Stimulated activated effector memory CD8-positive, alpha-beta T cell treated with anti-CD3 and anti-CD28 coated beads, Interleukin-12 subunit alpha, Interleukin-12 subunit beta, amount 100 ng/mL, for 72 hours (primary cell): ENCODE data around the gene CFAP54.
A peak's percentile ranks its signal among the peaks of the same experiment; 100 is the strongest.

Experiments used
- ATAC-seq: fragments of 150-1000 bp; cut with Tn5 transposase; 2 replicates; pipeline ENCODE4 v1.10.0; 2021
- DNase-seq, 2 donors: peaks; one replicate each; pipeline ENCODE4 v3.0.0; 2021 to 2022; ENCODE audit warnings: low spot score in 2 of 2
- H3K27ac Mint-ChIP-seq: one replicate; pipeline ENCODE4 v1.8.0; 2022; ENCODE audit warnings: mild to moderate bottlenecking, mixed read lengths
- H3K36me3 Mint-ChIP-seq: one replicate; pipeline ENCODE4 v1.8.0; 2022; ENCODE audit warnings: mild to moderate bottlenecking, mixed read lengths
- H3K4me1 Mint-ChIP-seq: one replicate; pipeline ENCODE4 v1.8.0; 2022; ENCODE audit warnings: mixed read lengths
- H3K4me3 Mint-ChIP-seq: one replicate; pipeline ENCODE4 v1.8.0; 2022; ENCODE audit warnings: mild to moderate bottlenecking, mixed read lengths
- H3K9me3 Mint-ChIP-seq: one replicate; pipeline ENCODE4 v1.8.0; 2022; ENCODE audit warnings: mixed read lengths

CFAP54 gene

GRCh38 chr12:96824074-96824837 lies 334.9 kb downstream of the CFAP54 start:
- H3K4me1 Mint-ChIP-seq = no peaks in the 10 kb centered on the region
- no peak overlapping the region for H3K27ac Mint-ChIP-seq
- no peak for DNase-seq
- no peak overlapping the region for H3K4me3 Mint-ChIP-seq
- ATAC-seq = peak; percentile 58
- peaks cover 2% of the 10 kb centered on the region for H3K9me3 Mint-ChIP-seq
- no peaks in the 10 kb centered on the region for H3K36me3 Mint-ChIP-seq

- Mint-ChIP-seq H3K4me3 (no peak overlapping the region), H3K4me1 (no peaks in the 10 kb centered on the region), H3K9me3 (no peaks in the 10 kb centered on the region), H3K27ac (no peak overlapping the region), H3K36me3 (no peaks in the 10 kb centered on the region)
- no peak for DNase-seq
- no peak for ATAC-seq
These were observed 335.5 kb downstream of the CFAP54 start for GRCh38 chr12:96824838-96825236.

- H3K4me3 Mint-ChIP-seq = no peak overlapping the region
- ATAC-seq = peak; percentile 77
- DNase-seq = no peak
- no peak overlapping the region for H3K27ac Mint-ChIP-seq
- no peaks in the 10 kb centered on the region for H3K4me1 Mint-ChIP-seq
- no peaks in the 10 kb centered on the region for H3K9me3 Mint-ChIP-seq
- no peaks in the 10 kb centered on the region for H3K36me3 Mint-ChIP-seq
These were observed 338.9 kb downstream of the CFAP54 start for GRCh38 chr12:96828169-96828789.

- no peak overlapping the region for H3K4me3 Mint-ChIP-seq
- no peak overlapping the region for H3K27ac Mint-ChIP-seq
- ATAC-seq (no peak), DNase-seq (no peak)
- no peaks in the 10 kb centered on the region for H3K9me3 Mint-ChIP-seq
- H3K4me1 Mint-ChIP-seq = no peaks in the 10 kb centered on the region
- no peaks in the 10 kb centered on the region for H3K36me3 Mint-ChIP-seq
These were observed 340.0 kb downstream of the CFAP54 start for GRCh38 chr12:96829354-96829753.

GRCh38 chr12:96831346-96831745 lies 342.0 kb downstream of the CFAP54 start:
- no peaks in the 10 kb centered on the region for H3K36me3 Mint-ChIP-seq
- no peaks in the 10 kb centered on the region for H3K9me3 Mint-ChIP-seq
- H3K4me1 Mint-ChIP-seq = no peaks in the 10 kb centered on the region
- H3K4me3 Mint-ChIP-seq = no peak overlapping the region
- H3K27ac Mint-ChIP-seq = no peak overlapping the region
- ATAC-seq = no peak
- no peak for DNase-seq

- Mint-ChIP-seq H3K36me3 (no peaks in the 10 kb centered on the region), H3K4me3 (no peak overlapping the region), H3K4me1 (no peaks in the 10 kb centered on the region), H3K27ac (no peak overlapping the region), H3K9me3 (no peaks in the 10 kb centered on the region)
- DNase-seq = no peak
- no peak for ATAC-seq
These were observed 356.9 kb downstream of the CFAP54 start for GRCh38 chr12:96846293-96846692.

- no peaks in the 10 kb centered on the region for H3K9me3 Mint-ChIP-seq
- DNase-seq (no peak), ATAC-seq (no peak)
- no peaks in the 10 kb centered on the region for H3K36me3 Mint-ChIP-seq
- no peaks in the 10 kb centered on the region for H3K4me1 Mint-ChIP-seq
- no peak overlapping the region for H3K4me3 Mint-ChIP-seq
- H3K27ac Mint-ChIP-seq = no peak overlapping the region
These were observed 361.3 kb downstream of the CFAP54 start for GRCh38 chr12:96850676-96851075.

- Mint-ChIP-seq H3K4me1 (no peaks in the 10 kb centered on the region), H3K4me3 (no peak overlapping the region), H3K36me3 (no peaks in the 10 kb centered on the region), H3K9me3 (peaks cover 5% of the 10 kb centered on the region), H3K27ac (no peak overlapping the region)
- ATAC-seq (no peak), DNase-seq (no peak)
These were observed 368.8 kb downstream of the CFAP54 start for GRCh38 chr12:96858162-96858561.

GRCh38 chr12:96861656-96862055 lies 372.3 kb downstream of the CFAP54 start:
- no peaks in the 10 kb centered on the region for H3K4me1 Mint-ChIP-seq
- H3K9me3 Mint-ChIP-seq = peaks cover 4% of the 10 kb centered on the region
- H3K27ac Mint-ChIP-seq = no peak overlapping the region
- H3K36me3 Mint-ChIP-seq = no peaks in the 10 kb centered on the region
- no peak for DNase-seq
- H3K4me3 Mint-ChIP-seq = no peak overlapping the region
- no peak for ATAC-seq

- no peaks in the 10 kb centered on the region for H3K36me3 Mint-ChIP-seq
- no peak overlapping the region for H3K27ac Mint-ChIP-seq
- H3K4me3 Mint-ChIP-seq = no peak overlapping the region
- peaks cover 2% of the 10 kb centered on the region for H3K9me3 Mint-ChIP-seq
- ATAC-seq (no peak), DNase-seq (no peak)
- no peaks in the 10 kb centered on the region for H3K4me1 Mint-ChIP-seq
These were observed 372.9 kb downstream of the CFAP54 start for GRCh38 chr12:96862326-96862725.

- H3K4me1 Mint-ChIP-seq = no peaks in the 10 kb centered on the region
- H3K9me3 Mint-ChIP-seq = no peaks in the 10 kb centered on the region
- no peaks in the 10 kb centered on the region for H3K36me3 Mint-ChIP-seq
- H3K27ac Mint-ChIP-seq = no peak overlapping the region
- no peak overlapping the region for H3K4me3 Mint-ChIP-seq
- ATAC-seq (no peak), DNase-seq (no peak)
These were observed 375.0 kb downstream of the CFAP54 start for GRCh38 chr12:96864335-96864734.

GRCh38 chr12:96866801-96867590 lies 377.6 kb downstream of the CFAP54 start:
- ATAC-seq = no peak
- Mint-ChIP-seq H3K36me3 (no peaks in the 10 kb centered on the region), H3K4me3 (no peak overlapping the region), H3K4me1 (no peaks in the 10 kb centered on the region), H3K9me3 (no peaks in the 10 kb centered on the region), H3K27ac (no peak overlapping the region)
- no peak for DNase-seq

- ATAC-seq = no peak
- Mint-ChIP-seq H3K4me3 (no peak overlapping the region), H3K27ac (no peak overlapping the region), H3K9me3 (no peaks in the 10 kb centered on the region), H3K4me1 (no peaks in the 10 kb centered on the region), H3K36me3 (no peaks in the 10 kb centered on the region)
- no peak for DNase-seq
These were observed 381.6 kb downstream of the CFAP54 start for GRCh38 chr12:96870946-96871345.

GRCh38 chr12:96872961-96873360 lies 383.6 kb downstream of the CFAP54 start:
- ATAC-seq = no peak
- no peaks in the 10 kb centered on the region for H3K4me1 Mint-ChIP-seq
- H3K9me3 Mint-ChIP-seq = no peaks in the 10 kb centered on the region
- no peak for DNase-seq
- no peak overlapping the region for H3K4me3 Mint-ChIP-seq
- no peak overlapping the region for H3K27ac Mint-ChIP-seq
- no peaks in the 10 kb centered on the region for H3K36me3 Mint-ChIP-seq

- Mint-ChIP-seq H3K36me3 (no peaks in the 10 kb centered on the region), H3K4me3 (no peak overlapping the region), H3K9me3 (no peaks in the 10 kb centered on the region), H3K4me1 (no peaks in the 10 kb centered on the region), H3K27ac (no peak overlapping the region)
- DNase-seq (no peak), ATAC-seq (no peak)
These were observed 384.8 kb downstream of the CFAP54 start for GRCh38 chr12:96874211-96874610.

GRCh38 chr12:96876966-96877365 lies 387.6 kb downstream of the CFAP54 start:
- Mint-ChIP-seq H3K9me3 (no peaks in the 10 kb centered on the region), H3K36me3 (no peaks in the 10 kb centered on the region), H3K4me1 (no peaks in the 10 kb centered on the region), H3K27ac (no peak overlapping the region), H3K4me3 (no peak overlapping the region)
- DNase-seq = no peak
- ATAC-seq = peak; percentile 48
